G401 (cell line): ENCODE data around the gene SHMT1. TPM values are rescaled to one million over a fixed set of nuclear protein-coding genes. Genes with fewer than 3 reads are reported as not detected.

Source experiments
- DNase-seq: peaks from one replicate; pipeline ENCODE4 v3.0.0-alpha.2; 2015; ENCODE audit warnings: low spot score
- in situ Hi-C: cut with HindIII; loops from 2 replicates; pipeline ENCODE4 v1.10.0; 2016; ENCODE audit warnings: low sequenced_read_pairs, mixed read lengths
- total RNA-seq: library from RNA; depleted of rRNA; stranded (reverse); fragments of >200 nt; shearing (Covaris generic); gene quantifications from 2 replicates; pipeline ENCODE4 v1.2.3, GENCODE V29; 2014

Gene SHMT1
- total RNA-seq, 1 experiment from 2014 or later, result 81.5 TPM

GRCh38 chr17:18331879-18332278 is 31.5 kb downstream of the SHMT1 start:
- DNase-seq, result no peak
- in situ Hi-C loops, result no loop called here

- in situ Hi-C loops, result no loop called here
- DNase-seq, result no peak
Observed at GRCh38 chr17:18328643-18329204, 34.6 kb downstream of the SHMT1 start.

GRCh38 chr17:18327556-18327955 is 35.8 kb downstream of the SHMT1 start:
- in situ Hi-C loops, result no loop called here
- DNase-seq, result no peak

GRCh38 chr17:18327093-18327492 is 36.3 kb downstream of the SHMT1 start:
- in situ Hi-C loops, result no loop called here
- DNase-seq, result no peak

- DNase-seq, result no peak
- in situ Hi-C loops, result no loop called here
Observed at GRCh38 chr17:18326572-18326971, 36.8 kb downstream of the SHMT1 start.

GRCh38 chr17:18326039-18326438 is 37.3 kb downstream of the SHMT1 start:
- DNase-seq, result no peak
- in situ Hi-C loops, result no loop called here

- in situ Hi-C loops, result no loop called here
- peak; percentile 91 for DNase-seq
Observed at GRCh38 chr17:18324140-18325050, 39.0 kb downstream of the SHMT1 start.

GRCh38 chr17:18323507-18324139 is 39.7 kb downstream of the SHMT1 start:
- DNase-seq, result no peak
- in situ Hi-C loops, result no loop called here

GRCh38 chr17:18323007-18323406 is 40.3 kb downstream of the SHMT1 start:
- in situ Hi-C loops, result no loop called here
- DNase-seq, result no peak

GRCh38 chr17:18322522-18322921 is 40.8 kb downstream of the SHMT1 start:
- in situ Hi-C loops, result no loop called here
- DNase-seq, result no peak

GRCh38 chr17:18321309-18321708 is 42.0 kb downstream of the SHMT1 start:
- DNase-seq, result no peak

GRCh38 chr17:18320301-18320700 is 43.0 kb downstream of the SHMT1 start:
- in situ Hi-C loops, result no loop called here
- DNase-seq, result no peak

More at GRCh38 chr17:18321309-18321708, 42.0 kb downstream of the SHMT1 start:
- in situ Hi-C loops, result no loop called here

GRCh38 chr17:18319604-18320256 is 43.6 kb downstream of the SHMT1 start:
- in situ Hi-C loops, result no loop called here
- peak; percentile 76 for DNase-seq

- in situ Hi-C loops, result no loop called here
- no peak for DNase-seq
Observed at GRCh38 chr17:18318771-18319450, 44.4 kb downstream of the SHMT1 start.

- in situ Hi-C loops, result no loop called here
Observed at GRCh38 chr17:18318117-18318516, 45.2 kb downstream of the SHMT1 start.

GRCh38 chr17:18315961-18316360 is 47.4 kb downstream of the SHMT1 start:
- in situ Hi-C loops, result no loop called here
- no peak for DNase-seq

More at GRCh38 chr17:18318117-18318516, 45.2 kb downstream of the SHMT1 start:
- DNase-seq, result no peak

- no peak for DNase-seq
- in situ Hi-C loops, result no loop called here
Observed at GRCh38 chr17:18315562-18315922, 47.8 kb downstream of the SHMT1 start.

- in situ Hi-C loops, result no loop called here
- peak; percentile 99 for DNase-seq
Observed at GRCh38 chr17:18314731-18315561, 48.4 kb downstream of the SHMT1 start, which contains the start of the genes SMCR8 and TOP3A. SMCR8 (plus strand) TSS chr17:18315293; CDS start chr17:18315790, 497 bp downstream. TOP3A (minus strand) TSS chr17:18314994; CDS start chr17:18314778, 216 bp downstream.
